LNCAP (cell line): ENCODE measurements around the gene ARID1B.

Experiments
- TF ChIP-seq, protein P1 (sequence below): fragments of 450-650 bp; IDR thresholded peaks from 2 replicates; pipeline ENCODE4 v1.5.1; 2017; ENCODE audit warnings: mild to moderate bottlenecking

The ARID1B gene

GRCh38 chr6:157233686-157234085 is 456.5 kb downstream of the ARID1B start:
- TF ChIP-seq, protein P1, sequence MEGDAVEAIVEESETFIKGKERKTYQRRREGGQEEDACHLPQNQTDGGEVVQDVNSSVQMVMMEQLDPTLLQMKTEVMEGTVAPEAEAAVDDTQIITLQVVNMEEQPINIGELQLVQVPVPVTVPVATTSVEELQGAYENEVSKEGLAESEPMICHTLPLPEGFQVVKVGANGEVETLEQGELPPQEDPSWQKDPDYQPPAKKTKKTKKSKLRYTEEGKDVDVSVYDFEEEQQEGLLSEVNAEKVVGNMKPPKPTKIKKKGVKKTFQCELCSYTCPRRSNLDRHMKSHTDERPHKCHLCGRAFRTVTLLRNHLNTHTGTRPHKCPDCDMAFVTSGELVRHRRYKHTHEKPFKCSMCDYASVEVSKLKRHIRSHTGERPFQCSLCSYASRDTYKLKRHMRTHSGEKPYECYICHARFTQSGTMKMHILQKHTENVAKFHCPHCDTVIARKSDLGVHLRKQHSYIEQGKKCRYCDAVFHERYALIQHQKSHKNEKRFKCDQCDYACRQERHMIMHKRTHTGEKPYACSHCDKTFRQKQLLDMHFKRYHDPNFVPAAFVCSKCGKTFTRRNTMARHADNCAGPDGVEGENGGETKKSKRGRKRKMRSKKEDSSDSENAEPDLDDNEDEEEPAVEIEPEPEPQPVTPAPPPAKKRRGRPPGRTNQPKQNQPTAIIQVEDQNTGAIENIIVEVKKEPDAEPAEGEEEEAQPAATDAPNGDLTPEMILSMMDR, result no peak

DNA sequence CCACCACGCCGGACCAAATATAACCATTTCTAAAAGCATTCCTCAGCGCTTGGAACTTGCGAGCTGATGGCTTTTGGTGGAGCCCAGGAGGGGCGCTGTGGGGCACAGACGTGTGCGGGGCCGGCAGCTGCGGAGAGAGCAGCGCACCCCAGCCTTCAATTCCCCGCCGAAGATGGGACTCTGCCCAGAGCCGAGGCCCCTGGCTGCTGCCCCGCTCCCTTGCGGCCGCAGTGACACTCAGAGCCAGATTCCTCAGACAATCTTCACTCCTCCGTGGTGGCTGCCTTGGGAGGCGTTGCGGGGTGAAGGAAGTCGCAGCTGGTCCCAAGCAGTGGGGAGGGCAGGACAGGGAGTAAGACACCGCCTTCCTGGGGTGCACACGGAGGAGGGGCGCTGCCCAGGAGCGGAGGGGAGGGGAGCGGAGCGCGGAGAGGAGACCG is 458.4 kb downstream of the ARID1B start:
- TF ChIP-seq, protein P1, result no peak

- TF ChIP-seq, protein P1, result no peak
These were observed 459.0 kb downstream of the ARID1B start for GRCh38 chr6:157236040-157236725.

GRCh38 chr6:157238346-157238745 is 461.2 kb downstream of the ARID1B start:
- TF ChIP-seq, protein P1, result no peak

DNA sequence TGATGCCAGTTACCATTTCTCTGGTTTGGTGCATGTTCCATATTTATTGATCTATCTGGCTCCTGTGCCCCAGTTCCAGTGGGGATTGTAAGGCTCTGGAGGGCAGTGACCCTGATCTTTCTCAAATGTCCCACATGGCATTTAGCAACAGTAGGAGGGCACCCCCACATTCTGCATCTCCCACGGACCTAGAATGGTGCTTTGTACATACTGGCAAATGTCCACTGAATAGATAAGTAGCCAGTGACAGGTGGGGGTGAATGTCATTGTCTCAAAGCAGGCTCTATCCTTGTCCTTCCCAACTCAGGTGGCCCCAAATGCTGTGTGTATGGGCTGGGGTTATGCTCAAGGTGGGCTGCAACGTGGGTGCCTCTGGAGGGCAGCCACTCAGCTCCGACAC is 462.0 kb downstream of the ARID1B start:
- TF ChIP-seq, protein P1, result no peak

DNA sequence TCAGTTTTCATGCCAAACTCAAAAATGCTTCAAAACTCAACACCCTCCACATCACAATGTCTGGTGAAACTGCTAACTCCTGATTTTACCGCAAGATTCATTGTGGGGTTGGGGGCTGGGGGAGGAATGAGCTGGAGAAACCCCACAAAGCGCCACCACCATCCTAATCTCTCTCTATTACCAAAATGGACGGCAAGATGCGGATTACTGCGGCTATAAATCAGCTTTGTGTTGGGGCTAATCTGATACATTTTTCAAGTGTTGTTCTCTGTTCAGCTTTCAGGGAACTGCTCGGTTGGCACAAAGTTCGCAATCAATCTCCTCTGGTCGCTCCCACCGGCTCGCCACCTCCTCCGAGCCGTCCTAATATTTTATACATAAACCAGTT is 462.5 kb downstream of the ARID1B start:
- TF ChIP-seq, protein P1, result no peak

DNA sequence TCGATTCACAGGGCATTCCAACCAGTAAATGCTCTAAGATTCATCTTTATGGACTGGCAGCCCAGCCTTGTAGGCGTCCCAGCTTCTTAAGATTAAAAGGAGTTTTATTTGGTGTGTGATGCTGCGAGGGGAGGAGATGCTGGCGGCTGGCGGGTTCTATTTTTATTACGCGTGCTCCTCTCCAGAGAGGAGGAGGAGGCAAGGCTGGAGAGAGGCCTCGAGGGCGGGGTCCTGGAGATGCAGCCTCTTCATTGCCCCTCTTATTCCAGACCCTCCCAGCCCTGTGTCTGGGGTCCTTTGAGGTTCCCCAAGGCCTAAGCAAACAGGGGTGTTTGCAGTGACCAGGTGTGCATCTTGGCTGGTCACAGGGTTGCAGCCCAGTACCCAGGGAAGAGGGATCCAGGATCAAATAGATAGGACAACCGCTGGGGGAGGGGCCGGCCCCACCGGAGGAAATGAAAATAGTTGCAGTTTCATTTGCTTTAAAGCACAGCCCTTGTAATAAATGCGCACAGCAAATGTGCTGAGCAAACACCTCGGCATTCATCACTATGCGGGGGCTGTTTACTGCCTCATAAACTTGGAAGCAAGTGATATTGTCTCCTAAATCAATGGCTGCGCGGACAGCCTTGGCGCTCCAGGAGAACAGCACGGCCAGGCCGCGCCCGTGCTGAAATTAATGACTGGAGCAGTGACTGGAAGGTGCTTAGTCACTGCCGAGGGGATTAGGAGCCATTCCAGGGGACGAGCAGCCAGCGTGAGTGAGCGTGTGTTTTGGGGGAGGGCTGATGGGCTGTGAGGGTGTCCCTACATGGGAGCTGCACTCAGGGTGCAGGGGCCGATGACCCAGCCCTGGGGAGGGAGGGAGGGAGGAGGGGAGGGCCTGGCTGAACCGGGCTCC is 463.1 kb downstream of the ARID1B start:
- TF ChIP-seq, protein P1, result no peak
